ENCODE data around the gene TGM2. TPM values are rescaled to one million over a fixed set of nuclear protein-coding genes. Genes with fewer than 3 reads are reported as not detected.
A peak's percentile ranks its signal among the peaks of the same experiment; 100 is the strongest.

The TGM2 gene
- total RNA-seq, 1 donor from 2014 or later: 529 TPM

DNA sequence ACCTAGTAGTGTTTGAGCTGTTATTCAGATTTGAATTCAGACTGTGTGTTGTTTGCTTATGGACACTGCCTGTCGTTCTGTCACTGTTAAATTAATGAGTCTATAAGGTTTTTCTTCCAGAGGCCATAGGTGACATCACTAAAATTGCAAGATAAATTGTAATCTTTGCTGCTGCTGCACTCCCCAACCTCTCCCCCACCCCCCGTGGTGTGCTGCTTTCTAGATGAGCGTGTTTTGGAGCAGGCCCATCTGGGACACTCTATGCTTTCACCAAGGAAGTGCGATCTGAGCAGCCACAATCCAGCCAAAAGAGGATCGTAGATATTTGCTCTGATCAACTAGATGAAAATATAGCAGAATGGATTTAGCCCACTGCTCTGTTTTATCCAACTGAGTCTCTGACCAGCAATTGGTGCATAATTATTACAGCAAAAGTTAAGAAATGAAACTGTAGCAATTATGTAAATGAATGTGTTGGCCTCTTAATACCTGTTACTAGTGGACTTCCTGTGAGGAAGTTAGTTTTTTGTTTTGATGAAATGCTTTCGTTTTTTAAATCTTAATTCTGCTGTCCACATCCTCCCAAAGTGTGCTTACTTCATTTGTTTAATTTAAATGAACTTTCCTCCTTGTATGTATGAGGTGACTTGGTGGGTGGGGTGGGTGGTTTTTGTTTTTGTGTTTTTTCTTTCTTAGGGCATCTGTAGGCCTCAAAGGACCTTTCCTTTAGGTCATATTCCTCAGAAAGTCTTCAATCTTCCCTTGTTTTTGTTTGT, 73.4 kb downstream of the TGM2 start:
- no peaks in the 10 kb centered on the region for H3K9me3 ChIP-seq
- peaks cover 8 to 14% of the 10 kb centered on the region in 2 donors for H3K4me1 ChIP-seq
- no peaks in the 10 kb centered on the region for H3K27me3 ChIP-seq
- H3K36me3 ChIP-seq: peaks cover 24 to 50% of the 10 kb centered on the region in 2 donors
- H3K4me3 ChIP-seq: no peak overlapping the region
- intact Hi-C loops (cut with DNase I): no loop called here
- DNase-seq (ENCODE audit: low spot score in 2 of 2): no peak
- H3K27ac ChIP-seq: no peak overlapping the region
- TF ChIP-seq, protein P1, sequence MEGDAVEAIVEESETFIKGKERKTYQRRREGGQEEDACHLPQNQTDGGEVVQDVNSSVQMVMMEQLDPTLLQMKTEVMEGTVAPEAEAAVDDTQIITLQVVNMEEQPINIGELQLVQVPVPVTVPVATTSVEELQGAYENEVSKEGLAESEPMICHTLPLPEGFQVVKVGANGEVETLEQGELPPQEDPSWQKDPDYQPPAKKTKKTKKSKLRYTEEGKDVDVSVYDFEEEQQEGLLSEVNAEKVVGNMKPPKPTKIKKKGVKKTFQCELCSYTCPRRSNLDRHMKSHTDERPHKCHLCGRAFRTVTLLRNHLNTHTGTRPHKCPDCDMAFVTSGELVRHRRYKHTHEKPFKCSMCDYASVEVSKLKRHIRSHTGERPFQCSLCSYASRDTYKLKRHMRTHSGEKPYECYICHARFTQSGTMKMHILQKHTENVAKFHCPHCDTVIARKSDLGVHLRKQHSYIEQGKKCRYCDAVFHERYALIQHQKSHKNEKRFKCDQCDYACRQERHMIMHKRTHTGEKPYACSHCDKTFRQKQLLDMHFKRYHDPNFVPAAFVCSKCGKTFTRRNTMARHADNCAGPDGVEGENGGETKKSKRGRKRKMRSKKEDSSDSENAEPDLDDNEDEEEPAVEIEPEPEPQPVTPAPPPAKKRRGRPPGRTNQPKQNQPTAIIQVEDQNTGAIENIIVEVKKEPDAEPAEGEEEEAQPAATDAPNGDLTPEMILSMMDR (IDR thresholded peaks at IDR 0.05): no peak

DNA sequence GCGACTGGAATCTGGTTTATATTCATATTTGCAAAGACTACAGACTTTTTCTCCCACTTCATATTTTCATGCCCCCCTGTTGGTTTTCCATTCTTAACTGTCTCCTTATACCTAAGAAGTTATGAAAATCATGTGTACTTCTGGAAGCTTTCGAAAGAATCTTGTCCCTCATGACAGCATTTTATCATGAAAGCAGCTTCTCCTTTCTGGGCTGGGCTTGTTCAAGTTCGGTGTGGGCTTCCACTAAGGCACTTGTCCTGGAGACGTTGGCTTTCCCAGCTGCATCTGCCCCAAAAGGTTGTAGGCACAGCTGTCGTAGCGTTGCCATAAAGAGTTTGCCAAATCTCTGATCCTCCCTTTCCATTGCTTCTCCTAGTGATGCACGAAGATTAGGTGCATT, 75.0 kb downstream of the TGM2 start:
- Histone ChIP-seq H3K4me3 (no peak overlapping the region), H3K36me3 (peaks cover 27 to 56% of the 10 kb centered on the region in 2 donors), H3K27me3 (no peaks in the 10 kb centered on the region), H3K9me3 (no peaks in the 10 kb centered on the region), H3K27ac (no peak overlapping the region), H3K4me1 (peaks cover 6 to 12% of the 10 kb centered on the region in 2 donors)
- TF ChIP-seq, protein P1 (IDR thresholded peaks at IDR 0.05): no peak
- no peak for DNase-seq (ENCODE audit: low spot score in 2 of 2)
- intact Hi-C loops (cut with DNase I): no loop called here

DNA sequence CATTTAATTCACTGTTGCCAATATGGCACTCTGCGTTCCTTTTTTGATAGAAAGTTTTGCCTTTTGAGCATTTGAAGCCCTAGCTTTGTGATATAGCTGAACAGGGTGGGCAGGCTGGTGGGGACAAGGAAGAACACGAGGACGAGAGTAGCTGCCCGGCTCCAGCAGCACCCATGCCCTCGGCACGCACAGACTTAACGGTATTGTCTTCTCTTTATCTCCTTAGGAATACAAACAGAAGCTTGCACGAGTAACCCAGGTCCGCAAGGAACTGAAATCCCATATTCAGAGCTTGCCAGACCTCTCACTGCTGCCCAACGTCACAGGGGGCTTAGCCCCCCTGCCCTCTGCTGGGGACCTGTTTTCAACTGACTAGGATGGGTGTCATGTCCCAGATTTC, 75.6 kb downstream of the TGM2 start:
- no peaks in the 10 kb centered on the region for H3K9me3 ChIP-seq
- DNase-seq (ENCODE audit: low spot score in 2 of 2): no peak
- no peak overlapping the region for H3K4me3 ChIP-seq
- peaks cover 7 to 12% of the 10 kb centered on the region in 2 donors for H3K4me1 ChIP-seq
- no peak overlapping the region for H3K27ac ChIP-seq
- H3K36me3 ChIP-seq: peaks cover 27 to 61% of the 10 kb centered on the region in 2 donors
- intact Hi-C loops (cut with DNase I): no loop called here
- TF ChIP-seq, protein P1 (IDR thresholded peaks at IDR 0.05): no peak
- no peaks in the 10 kb centered on the region for H3K27me3 ChIP-seq

GRCh38 chr20:38085026-38085425, 80.0 kb downstream of the TGM2 start:
- Histone ChIP-seq H3K27ac (peak overlapping the region; percentile 70 to 72), H3K36me3 (peaks cover 22 to 49% of the 10 kb centered on the region in 2 donors), H3K27me3 (no peaks in the 10 kb centered on the region), H3K4me1 (peaks cover 12 to 17% of the 10 kb centered on the region in 2 donors), H3K4me3 (no peak overlapping the region), H3K9me3 (no peaks in the 10 kb centered on the region)
- TF ChIP-seq, protein P1 (IDR thresholded peaks at IDR 0.05): no peak
- intact Hi-C loops (cut with DNase I): no loop called here
- DNase-seq (ENCODE audit: low spot score in 2 of 2): no peak

- intact Hi-C loops (cut with DNase I): no loop called here
- Histone ChIP-seq H3K9me3 (no peaks in the 10 kb centered on the region), H3K4me1 (peaks cover 12 to 17% of the 10 kb centered on the region in 2 donors), H3K27ac (peak overlapping the region; percentile 70 to 72), H3K36me3 (peaks cover 18 to 43% of the 10 kb centered on the region in 2 donors), H3K27me3 (no peaks in the 10 kb centered on the region), H3K4me3 (peak overlapping the region in 1 of 2 donors; percentile 24)
- no peak for DNase-seq (ENCODE audit: low spot score in 2 of 2)
- TF ChIP-seq, protein P1 (IDR thresholded peaks at IDR 0.05): no peak
Measured at GRCh38 chr20:38084425-38084951, 80.6 kb downstream of the TGM2 start.

Measured in ascending aorta (tissue), 2 donors.